ENCODE measurements around the gene LTF.

The LTF gene

DNA sequence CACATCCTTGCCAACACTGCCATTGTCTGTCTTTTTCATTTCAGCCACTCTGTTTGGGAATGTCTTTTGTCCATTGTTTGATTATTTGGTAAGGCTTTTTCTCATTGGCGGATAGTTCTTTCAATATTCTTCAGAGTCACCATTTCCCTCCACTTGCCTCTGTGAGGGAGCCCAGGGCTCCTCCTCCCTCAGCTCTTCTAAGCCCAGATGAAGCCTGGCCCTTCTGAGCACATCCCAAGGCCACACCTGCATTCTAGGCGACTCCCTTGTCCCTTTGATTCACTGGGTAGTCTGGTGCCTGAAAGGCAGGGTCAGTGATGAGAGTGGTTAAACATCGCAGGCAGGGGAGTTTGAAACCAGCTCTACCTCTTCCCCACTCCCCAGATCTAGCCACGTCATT lies 12.4 kb upstream of the LTF start:
- POLR2A ChIA-PET = no interaction called here
- DNase-seq (ENCODE audit: extremely low spot score) = no peak
- TF ChIP-seq FOXM1 (IDR thresholded peaks at IDR 0.05; ENCODE audit: borderline replicate concordance) (no peak), LEF1 (IDR thresholded peaks at IDR 0.05; ENCODE audit: borderline replicate concordance) (no peak), HDGF (IDR thresholded peaks at IDR 0.05; ENCODE audit: borderline replicate concordance) (no peak), CTBP1 (IDR thresholded peaks at IDR 0.05; ENCODE audit: borderline replicate concordance) (no peak), FOXA1 (IDR thresholded peaks at IDR 0.05) (no peak)
- TF ChIP-seq, protein P1, sequence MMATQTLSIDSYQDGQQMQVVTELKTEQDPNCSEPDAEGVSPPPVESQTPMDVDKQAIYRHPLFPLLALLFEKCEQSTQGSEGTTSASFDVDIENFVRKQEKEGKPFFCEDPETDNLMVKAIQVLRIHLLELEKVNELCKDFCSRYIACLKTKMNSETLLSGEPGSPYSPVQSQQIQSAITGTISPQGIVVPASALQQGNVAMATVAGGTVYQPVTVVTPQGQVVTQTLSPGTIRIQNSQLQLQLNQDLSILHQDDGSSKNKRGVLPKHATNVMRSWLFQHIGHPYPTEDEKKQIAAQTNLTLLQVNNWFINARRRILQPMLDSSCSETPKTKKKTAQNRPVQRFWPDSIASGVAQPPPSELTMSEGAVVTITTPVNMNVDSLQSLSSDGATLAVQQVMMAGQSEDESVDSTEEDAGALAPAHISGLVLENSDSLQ (IDR thresholded peaks at IDR 0.05) = no peak
- CTCF ChIA-PET = no interaction called here

DNA sequence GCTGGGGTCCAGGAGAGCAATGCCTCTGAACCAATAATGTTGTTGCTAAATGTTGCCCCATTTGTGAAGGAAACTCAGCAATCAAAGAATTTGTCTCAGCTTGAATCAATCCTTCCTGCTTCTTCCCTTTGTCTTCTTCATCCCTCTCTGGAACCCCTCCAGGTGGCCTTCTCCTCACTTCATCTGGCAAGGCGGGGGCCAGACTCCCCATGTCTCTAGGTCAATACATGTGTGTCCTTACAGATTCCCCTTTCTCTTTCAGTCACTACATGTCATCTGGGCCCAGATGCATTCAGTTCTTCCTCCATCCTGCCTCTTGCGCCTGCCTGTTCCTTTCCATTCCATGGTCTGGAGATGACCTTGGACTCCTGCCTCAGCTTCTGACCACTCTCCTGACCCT lies 8.0 kb upstream of the LTF start:
- CTCF ChIA-PET = no interaction called here

DNA sequence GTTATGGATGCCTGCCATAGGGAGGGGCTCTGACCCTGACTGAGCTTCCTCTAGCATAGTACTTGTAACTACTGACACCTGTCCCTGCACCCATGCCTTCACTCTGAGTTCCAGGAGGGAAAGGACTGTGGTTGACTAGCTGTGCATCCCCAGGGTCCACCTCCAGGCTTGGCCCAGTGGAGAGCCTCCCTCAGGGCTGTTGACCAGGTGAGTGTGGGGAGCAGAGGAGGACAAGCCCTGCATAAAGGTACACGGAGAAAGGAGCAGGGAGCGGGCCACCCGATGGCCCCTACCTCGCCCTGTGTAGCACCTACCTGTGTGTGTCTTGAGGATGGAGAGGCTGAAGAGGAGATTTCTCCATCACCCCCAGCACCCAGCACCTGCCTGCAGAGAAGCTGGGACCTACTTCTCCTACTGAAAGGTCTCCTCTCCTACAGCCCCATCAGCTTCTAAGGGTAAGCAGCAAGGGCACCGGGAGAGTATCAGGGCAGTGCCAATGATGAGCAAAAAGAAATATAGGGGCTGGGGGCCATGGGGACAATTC lies 6.7 kb upstream of the LTF start:
- TF ChIP-seq SUZ12 (IDR thresholded peaks at IDR 0.05) (no peak), LEF1 (IDR thresholded peaks at IDR 0.05; ENCODE audit: borderline replicate concordance) (no peak), FOXK2 (IDR thresholded peaks at IDR 0.05) (no peak)
- TF ChIP-seq, protein P1 (IDR thresholded peaks at IDR 0.05) = no peak
- no peak for DNase-seq (ENCODE audit: extremely low spot score)
- CTCF ChIA-PET = interaction anchor here (1.0 kb wide), 1 partner anchor 147 kb away, joined by 3 read pairs; no protein-coding TSS in a partner anchor
- POLR2A ChIA-PET = no interaction called here

More for the DNA sequence above, 8.0 kb upstream of the LTF start:
- POLR2A ChIA-PET = no interaction called here
- no peak for DNase-seq (ENCODE audit: extremely low spot score)
- no peak for TF ChIP-seq HDGF (IDR thresholded peaks at IDR 0.05; ENCODE audit: borderline replicate concordance)
- TF ChIP-seq ZNF384 (IDR thresholded peaks at IDR 0.05) = no peak
- TF ChIP-seq FOXK2 (IDR thresholded peaks at IDR 0.05) = no peak
- TF ChIP-seq FOXM1 (IDR thresholded peaks at IDR 0.05; ENCODE audit: borderline replicate concordance) = no peak
- no peak for TF ChIP-seq TARDBP (IDR thresholded peaks at IDR 0.05)

DNA sequence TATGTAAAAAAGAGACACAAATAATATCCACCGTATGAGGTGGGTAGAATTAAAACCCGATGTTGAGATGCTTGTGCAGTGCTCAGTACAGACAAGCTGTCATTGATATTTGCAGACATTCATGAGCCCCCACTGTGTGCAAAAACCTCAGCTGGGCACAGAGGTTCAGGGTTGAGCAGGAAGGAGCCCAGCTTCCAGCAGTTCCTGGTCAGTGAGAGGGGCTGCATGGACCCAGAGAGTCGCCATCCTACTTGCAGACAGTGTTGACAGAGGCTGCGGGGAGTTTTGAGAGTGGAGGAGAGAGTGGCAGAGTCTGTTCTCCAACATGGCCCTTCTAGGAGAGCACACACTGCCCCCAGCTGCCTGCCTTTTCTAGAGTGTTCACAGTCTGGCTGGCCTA lies 6.1 kb upstream of the LTF start:
- TF ChIP-seq CTBP1 (IDR thresholded peaks at IDR 0.05; ENCODE audit: borderline replicate concordance) = no peak
- no peak for TF ChIP-seq LEF1 (IDR thresholded peaks at IDR 0.05; ENCODE audit: borderline replicate concordance)
- no peak for TF ChIP-seq ELF4 (IDR thresholded peaks at IDR 0.05)
- no peak for TF ChIP-seq SUZ12 (IDR thresholded peaks at IDR 0.05)
- no peak for TF ChIP-seq ZNF384 (IDR thresholded peaks at IDR 0.05)
- no peak for TF ChIP-seq SP1 (IDR thresholded peaks at IDR 0.05)
- TF ChIP-seq, protein P1 (IDR thresholded peaks at IDR 0.05) = no peak
- no peak for TF ChIP-seq FOXK2 (IDR thresholded peaks at IDR 0.05)
- TF ChIP-seq HDGF (IDR thresholded peaks at IDR 0.05; ENCODE audit: borderline replicate concordance) = no peak
- no peak for TF ChIP-seq ARNT (IDR thresholded peaks at IDR 0.05)
- TF ChIP-seq L3MBTL2 (conservative IDR thresholded peaks at IDR 0.05) = no peak
- TF ChIP-seq BHLHE40 (IDR thresholded peaks at IDR 0.05; ENCODE audit: borderline replicate concordance) = no peak
- no peak for TF ChIP-seq TARDBP (IDR thresholded peaks at IDR 0.05)
- no peak for TF ChIP-seq NFRKB (IDR thresholded peaks at IDR 0.05)
- TF ChIP-seq FOXA1 (IDR thresholded peaks at IDR 0.05) = no peak
- TF ChIP-seq FOXM1 (IDR thresholded peaks at IDR 0.05; ENCODE audit: borderline replicate concordance) = no peak
- no peak for DNase-seq (ENCODE audit: extremely low spot score)
- ChIA-PET CTCF (no interaction called here), POLR2A (no interaction called here)

DNA sequence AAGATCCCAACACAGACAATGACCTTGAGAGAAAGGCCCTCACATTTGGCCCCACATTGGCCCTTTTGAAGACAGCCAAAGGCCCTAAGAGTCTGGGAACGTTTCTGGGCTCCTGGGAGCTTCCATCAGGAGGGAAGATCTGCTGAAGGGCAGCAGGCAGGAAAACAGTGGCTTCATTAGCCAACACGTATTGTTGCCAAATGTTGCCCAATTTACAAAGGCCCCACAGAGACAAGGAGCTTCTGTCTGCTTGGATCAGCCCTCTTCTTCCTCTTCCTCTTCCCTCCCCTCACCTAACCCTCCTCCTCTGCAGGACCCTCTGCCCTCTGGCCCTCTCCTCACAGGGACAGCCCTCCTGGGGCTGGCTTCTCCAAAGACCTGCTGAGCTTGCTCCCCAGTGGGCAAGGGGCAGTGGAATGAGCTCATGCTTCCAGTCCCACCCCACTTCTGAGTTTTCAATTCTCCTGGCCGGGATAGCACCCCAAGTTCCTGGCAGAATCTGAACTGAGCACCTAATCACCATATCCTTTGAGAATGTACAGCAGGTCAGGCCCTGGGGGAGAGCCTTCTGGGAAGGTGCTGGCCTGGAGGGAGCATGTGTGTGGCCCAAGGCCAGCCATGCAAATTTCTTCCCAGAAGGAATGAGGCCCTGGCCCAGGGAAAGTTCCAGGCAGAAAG lies 5.1 kb upstream of the LTF start:
- TF ChIP-seq SUZ12 (IDR thresholded peaks at IDR 0.05) (no peak), HDGF (IDR thresholded peaks at IDR 0.05; ENCODE audit: borderline replicate concordance) (no peak), BHLHE40 (IDR thresholded peaks at IDR 0.05; ENCODE audit: borderline replicate concordance) (no peak), NFRKB (IDR thresholded peaks at IDR 0.05) (no peak), FOXM1 (IDR thresholded peaks at IDR 0.05; ENCODE audit: borderline replicate concordance) (no peak), TARDBP (IDR thresholded peaks at IDR 0.05) (no peak), SP1 (IDR thresholded peaks at IDR 0.05) (no peak), ELF4 (IDR thresholded peaks at IDR 0.05) (no peak), ZNF384 (IDR thresholded peaks at IDR 0.05) (no peak), FOXA1 (IDR thresholded peaks at IDR 0.05) (no peak), L3MBTL2 (conservative IDR thresholded peaks at IDR 0.05) (no peak), LEF1 (IDR thresholded peaks at IDR 0.05; ENCODE audit: borderline replicate concordance) (no peak), ARNT (IDR thresholded peaks at IDR 0.05) (no peak), FOXK2 (IDR thresholded peaks at IDR 0.05) (no peak), CTBP1 (IDR thresholded peaks at IDR 0.05; ENCODE audit: borderline replicate concordance) (no peak)
- TF ChIP-seq, protein P1 (IDR thresholded peaks at IDR 0.05) = no peak
- CTCF ChIA-PET = no interaction called here
- DNase-seq (ENCODE audit: extremely low spot score) = no peak
- POLR2A ChIA-PET = no interaction called here
